ENCODE data around the gene CPLANE2.
"Not testable (repeated sequence)": the region's sequence is repeated elsewhere in the genome, so short reads cannot be mapped to it uniquely, and the experiment has no call there.

CPLANE2 gene

GRCh38 chr1:16236511-16237342, at the start of gene CPLANE2:
Gene CPLANE2, minus strand, starts transcription at chr1:16237183. Its CDS starts 441 bp downstream, at chr1:16236742.
- peak; percentile 98 for DNase-seq

- DNase-seq, result no peak
Observed at GRCh38 chr1:16286122-16286521, 49.1 kb upstream of the CPLANE2 start.

- no peak for DNase-seq
Observed at GRCh38 chr1:16281765-16282164, 44.8 kb upstream of the CPLANE2 start.

GRCh38 chr1:16279186-16279585, 42.2 kb upstream of the CPLANE2 start:
- DNase-seq, result no peak

- DNase-seq, result no peak
Observed at GRCh38 chr1:16276302-16277030, 39.5 kb upstream of the CPLANE2 start.

- no peak for DNase-seq
Observed at GRCh38 chr1:16275591-16275990, 38.6 kb upstream of the CPLANE2 start.

GRCh38 chr1:16267690-16268180, 30.8 kb upstream of the CPLANE2 start:
- no peak for DNase-seq

GRCh38 chr1:16266411-16267118, 29.6 kb upstream of the CPLANE2 start:
- no peak for DNase-seq

GRCh38 chr1:16262067-16262466, 25.1 kb upstream of the CPLANE2 start:
- no peak for DNase-seq

- no peak for DNase-seq
Observed at GRCh38 chr1:16260814-16261213, 23.8 kb upstream of the CPLANE2 start.

GRCh38 chr1:16258591-16259135, 21.7 kb upstream of the CPLANE2 start:
- no peak for DNase-seq

GRCh38 chr1:16257968-16258367, 21.0 kb upstream of the CPLANE2 start:
- DNase-seq, result no peak

GRCh38 chr1:16257556-16257955, 20.6 kb upstream of the CPLANE2 start:
- not testable (repeated sequence) for DNase-seq

- DNase-seq, result no peak
Observed at GRCh38 chr1:16256478-16256877, 19.5 kb upstream of the CPLANE2 start.

- DNase-seq, result no peak
Observed at GRCh38 chr1:16254263-16254928, 17.4 kb upstream of the CPLANE2 start.

GRCh38 chr1:16253332-16253922, 16.4 kb upstream of the CPLANE2 start:
- no peak for DNase-seq

- DNase-seq, result no peak
Observed at GRCh38 chr1:16252912-16253311, 15.9 kb upstream of the CPLANE2 start.

- DNase-seq, result no peak
Observed at GRCh38 chr1:16251381-16251780, 14.4 kb upstream of the CPLANE2 start.

- no peak for DNase-seq
Observed at GRCh38 chr1:16250524-16251251, 13.7 kb upstream of the CPLANE2 start.

- no peak for DNase-seq
Observed at GRCh38 chr1:16249596-16250241, 12.7 kb upstream of the CPLANE2 start.
